Glutamatergic neuron (in vitro differentiated cells): ENCODE measurements around the gene UNC13D. TPM values are rescaled to one million over a fixed set of nuclear protein-coding genes. Genes with fewer than 3 reads are reported as not detected.

Experiments used
- DNase-seq: peaks from one replicate; pipeline ENCODE4 v3.0.0; 2022
- H3K27ac Mint-ChIP-seq: one replicate; pipeline ENCODE4 v1.8.0; 2020; ENCODE audit warnings: mild to moderate bottlenecking, mixed read lengths, inconsistent platforms; ENCODE audit not compliant: unreplicated experiment
- H3K27me3 Mint-ChIP-seq: one replicate; pipeline ENCODE4 v1.8.0; 2020; ENCODE audit warnings: mild to moderate bottlenecking, moderate library complexity, mixed read lengths, inconsistent platforms; ENCODE audit not compliant: unreplicated experiment
- H3K36me3 Mint-ChIP-seq: one replicate; pipeline ENCODE4 v1.8.0; 2020; ENCODE audit warnings: mild to moderate bottlenecking, mixed read lengths, inconsistent platforms; ENCODE audit not compliant: unreplicated experiment
- H3K4me1 Mint-ChIP-seq: one replicate; pipeline ENCODE4 v1.8.0; 2020; ENCODE audit warnings: mild to moderate bottlenecking, low read depth, mixed read lengths, inconsistent platforms; ENCODE audit not compliant: unreplicated experiment
- H3K4me3 Mint-ChIP-seq: one replicate; pipeline ENCODE4 v1.8.0; 2020; ENCODE audit warnings: mild to moderate bottlenecking, mixed read lengths, inconsistent platforms; ENCODE audit not compliant: unreplicated experiment
- H3K9me3 Mint-ChIP-seq: one replicate; pipeline ENCODE4 v1.8.0; 2020; ENCODE audit warnings: mild to moderate bottlenecking, moderate library complexity, mixed read lengths, inconsistent platforms; ENCODE audit not compliant: unreplicated experiment
- CTCF ChIP-seq: fragments of 200-600 bp; sonication (generic); IDR thresholded peaks from one replicate; pipeline ENCODE4 v1.5.0; 2021; ENCODE audit not compliant: partially characterized antibody, unreplicated experiment
- total RNA-seq: library from RNA; stranded (reverse); fragmentation: NEBNext Ultra II Directional; extraction: Animal tissue kit (Norgen Biotek cat#: 25700); gene quantifications from one replicate; pipeline ENCODE4 v1.2.1, GENCODE V29; 2021; ENCODE audit not compliant: unreplicated experiment

Gene UNC13D
- total RNA-seq, 1 donor from 2014 or later, result 2.4 TPM

DNA sequence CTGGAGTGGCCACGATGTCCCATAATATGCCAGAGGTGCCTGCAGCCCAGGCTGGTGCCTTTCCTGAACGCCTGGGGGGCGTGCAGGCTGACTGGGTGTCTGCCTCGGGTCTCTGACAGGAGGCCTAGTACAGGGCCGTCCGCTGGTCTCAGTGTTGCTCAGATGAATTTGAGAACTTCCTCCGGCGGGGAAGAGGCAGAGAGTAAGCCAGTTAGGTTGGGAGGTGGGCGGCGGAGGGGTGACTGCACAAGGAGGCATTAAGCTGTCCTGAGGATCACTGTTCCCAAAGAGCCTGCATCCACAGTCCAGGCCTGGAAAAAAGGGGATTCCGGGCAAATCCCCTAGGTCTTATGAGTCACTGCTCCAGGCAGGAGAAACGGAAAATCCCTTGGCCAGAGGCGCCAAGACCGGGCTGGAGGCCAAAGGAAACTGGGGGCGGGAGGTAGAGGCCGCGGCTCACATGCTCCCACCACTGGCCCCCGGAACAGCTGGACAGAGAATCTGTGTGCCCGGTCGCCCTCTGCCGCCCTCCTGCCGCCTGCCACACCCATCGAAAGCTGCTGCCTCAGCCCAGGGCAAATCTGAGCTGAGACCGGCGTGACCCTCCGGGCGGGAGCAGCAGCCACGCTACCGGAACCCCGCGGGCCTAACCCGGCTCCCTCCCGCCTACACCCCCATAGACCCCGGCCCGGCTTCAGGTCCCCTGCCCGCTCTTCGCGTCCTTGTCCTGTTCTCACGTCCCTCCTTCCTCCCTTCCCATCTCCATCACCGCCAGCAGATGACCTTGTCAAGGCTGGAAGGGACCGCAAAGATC is 32.9 kb upstream of the UNC13D start:
- DNase-seq, result no peak

DNA sequence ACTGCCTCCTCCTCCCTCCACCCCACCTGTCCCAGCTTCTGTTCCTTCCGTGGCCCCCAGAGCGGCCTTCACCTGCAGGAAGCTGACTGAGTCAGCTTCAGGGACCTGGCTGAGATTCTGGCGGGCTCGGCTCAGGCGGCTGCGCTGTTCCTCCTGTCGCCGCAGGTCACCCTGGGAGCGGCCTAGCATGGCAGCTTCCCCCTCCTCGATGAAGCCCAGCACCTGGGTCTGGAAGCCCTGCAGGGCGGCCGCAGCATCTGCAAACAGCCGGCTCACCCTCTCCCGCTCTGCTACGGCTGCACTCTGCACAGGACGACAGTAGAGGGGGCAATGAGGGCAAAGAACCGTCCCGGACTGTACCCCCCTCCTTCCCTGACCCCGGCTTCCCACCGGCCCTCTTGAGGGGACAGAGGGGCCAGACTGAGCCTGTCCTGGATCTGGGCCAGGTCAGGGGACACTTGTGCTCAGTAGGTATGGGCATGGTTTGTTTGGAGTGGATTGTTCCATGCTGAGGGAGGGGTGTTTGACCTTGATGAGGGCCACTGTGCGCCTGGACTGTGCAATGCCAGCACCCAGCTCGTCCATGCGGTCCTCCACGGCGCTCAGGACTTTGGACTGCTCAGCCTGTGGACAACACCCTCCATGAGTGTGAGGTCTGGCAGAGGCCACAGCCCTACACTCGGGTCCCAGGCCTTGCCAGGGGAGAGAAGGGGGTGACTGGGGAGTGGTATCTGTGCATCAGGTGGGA is 32.2 kb upstream of the UNC13D start:
- no peaks in the 10 kb centered on the region for H3K36me3 Mint-ChIP-seq
- no peaks in the 10 kb centered on the region for H3K4me1 Mint-ChIP-seq
- peak; percentile 48 for DNase-seq
- H3K27me3 Mint-ChIP-seq, result peaks cover 6% of the 10 kb centered on the region
- peaks cover 4% of the 10 kb centered on the region for H3K9me3 Mint-ChIP-seq
- H3K27ac Mint-ChIP-seq, result no peak overlapping the region
- peak; percentile 23 for TF ChIP-seq CTCF
- no peak overlapping the region for H3K4me3 Mint-ChIP-seq

More for the DNA sequence above, 32.9 kb upstream of the UNC13D start:
- Mint-ChIP-seq H3K27me3 (peaks cover 8% of the 10 kb centered on the region), H3K4me3 (peak overlapping the region; percentile 76), H3K4me1 (no peaks in the 10 kb centered on the region), H3K9me3 (peaks cover 4% of the 10 kb centered on the region), H3K36me3 (no peaks in the 10 kb centered on the region), H3K27ac (no peak overlapping the region)
- TF ChIP-seq CTCF, result no peak

DNA sequence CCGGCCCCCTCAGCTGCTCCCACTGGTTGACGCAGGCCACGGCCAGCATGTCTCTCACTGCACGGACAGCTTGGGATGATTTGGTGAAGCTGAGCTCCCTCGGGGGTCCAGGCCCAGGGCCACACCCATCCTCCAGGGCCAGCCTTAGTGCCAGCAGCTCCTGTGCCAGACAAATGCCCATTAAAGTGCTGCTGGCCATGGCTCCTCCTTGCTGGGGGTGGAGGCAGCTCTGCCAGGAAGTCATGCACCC is 31.7 kb upstream of the UNC13D start:
- peaks cover 6% of the 10 kb centered on the region for H3K27me3 Mint-ChIP-seq
- no peak overlapping the region for H3K4me3 Mint-ChIP-seq
- no peaks in the 10 kb centered on the region for H3K4me1 Mint-ChIP-seq
- H3K27ac Mint-ChIP-seq, result no peak overlapping the region
- no peaks in the 10 kb centered on the region for H3K36me3 Mint-ChIP-seq
- TF ChIP-seq CTCF, result no peak
- H3K9me3 Mint-ChIP-seq, result peaks cover 4% of the 10 kb centered on the region
- no peak for DNase-seq

DNA sequence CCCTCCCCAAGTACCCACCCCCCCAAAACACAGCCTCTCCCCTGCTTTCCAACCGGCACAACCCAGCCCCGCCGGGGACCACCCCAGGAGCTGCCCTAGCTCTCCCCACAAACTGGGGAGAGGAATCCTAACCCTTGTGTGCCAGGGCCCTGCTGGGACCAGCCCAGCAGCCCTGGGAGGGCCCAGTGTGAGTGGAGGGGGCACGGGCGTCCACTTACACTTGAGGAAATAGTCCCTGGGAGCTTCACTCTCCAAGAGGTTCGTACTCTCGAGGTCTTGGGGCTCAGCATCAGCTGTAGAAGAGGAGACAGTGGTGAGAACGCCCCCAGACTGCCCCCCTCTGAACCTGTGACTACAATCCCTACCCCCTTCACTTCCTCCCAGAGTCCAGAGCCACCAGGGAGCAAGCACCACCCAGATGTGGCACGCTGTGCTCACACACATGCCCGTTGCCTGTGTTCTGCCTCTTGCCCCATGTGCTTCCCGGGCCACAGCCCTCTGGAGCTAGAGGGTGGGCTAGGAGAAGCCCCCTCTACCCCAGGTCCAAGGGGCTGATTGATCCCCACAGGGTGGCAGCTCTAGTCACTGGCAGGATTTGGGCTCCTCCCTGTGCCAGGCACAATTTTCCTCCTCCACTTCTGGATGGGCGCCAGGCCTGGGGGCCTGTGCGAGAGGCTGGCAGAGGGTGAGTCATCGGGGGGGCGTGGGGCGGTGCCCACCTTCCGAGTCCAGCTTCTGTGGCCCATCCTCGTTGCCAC is 31.2 kb upstream of the UNC13D start:
- no peak for TF ChIP-seq CTCF
- Mint-ChIP-seq H3K27me3 (peaks cover 9% of the 10 kb centered on the region), H3K4me3 (no peak overlapping the region), H3K9me3 (peaks cover 6% of the 10 kb centered on the region), H3K36me3 (no peaks in the 10 kb centered on the region), H3K27ac (no peak overlapping the region), H3K4me1 (peaks cover 1% of the 10 kb centered on the region)
- DNase-seq, result no peak
